ENCODE data around the gene NUP54.

NUP54 gene

DNA sequence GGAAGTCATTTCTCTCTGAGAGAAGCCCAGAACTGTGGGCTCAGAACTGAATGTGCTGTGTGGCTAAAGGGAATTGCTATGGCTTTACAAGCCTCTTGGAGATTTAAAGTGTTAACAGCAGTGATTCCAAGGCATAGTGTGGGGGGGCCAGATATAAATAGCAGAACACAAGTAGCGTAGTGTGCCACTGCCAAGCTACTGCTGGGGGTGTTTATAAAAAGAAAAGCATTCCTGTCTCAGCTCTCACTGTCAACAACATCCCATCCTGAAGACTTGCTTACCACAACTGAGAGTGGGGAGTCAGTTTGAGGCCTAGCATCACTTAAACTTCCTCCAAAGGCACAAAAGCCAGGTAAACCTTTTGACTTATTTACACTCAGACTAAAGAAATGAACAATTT is 73.7 kb downstream of the NUP54 start, which contains the start of gene ART3:
Gene ART3 (plus strand): TSS at position 242 of the 400 bp plus-strand sequence. CDS start 1,181 bp downstream, outside the sequence.
- no peak within 1 kb of the TSS for H3K4me3 ChIP-seq (ENCODE audit: low read depth, low read length)
- no peaks in the 10 kb centered on the region for H3K79me2 ChIP-seq (ENCODE audit: control insufficient read depth, insufficient read depth, low read length, unreplicated experiment)
- no peaks in the 10 kb centered on the region for H3K4me1 ChIP-seq (ENCODE audit: control insufficient read depth, insufficient read depth, low read length, unreplicated experiment)
- no peaks in the 10 kb centered on the region for H3K36me3 ChIP-seq (ENCODE audit: insufficient read depth, low read length)
- no peaks in the 10 kb centered on the region for H3K27me3 ChIP-seq (ENCODE audit: insufficient read depth, low read length)
- no peak within 1 kb of the TSS for H3K27ac ChIP-seq (ENCODE audit: low read depth, low read length)
- H2AFZ ChIP-seq (ENCODE audit: low read length, unreplicated experiment) = no peak within 1 kb of the TSS

DNA sequence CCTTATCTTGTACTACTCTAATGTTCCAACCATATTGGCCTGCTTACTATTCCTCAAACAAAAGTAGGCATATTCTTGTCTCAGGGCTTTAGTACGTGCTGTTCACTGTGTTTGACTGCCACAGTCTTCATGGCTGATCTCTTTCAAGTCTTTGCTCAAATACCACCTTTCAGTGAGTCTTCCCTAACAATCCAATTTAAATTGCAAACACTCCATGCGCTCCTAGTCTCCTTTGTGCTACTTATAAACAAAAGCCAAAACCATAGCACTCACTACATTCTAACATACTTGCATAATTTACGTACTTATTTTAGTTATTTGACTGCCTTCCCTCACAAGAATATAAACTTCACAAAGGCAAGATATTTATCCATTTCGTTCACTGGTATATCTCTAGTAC is 75.4 kb downstream of the NUP54 start:
- no peaks in the 10 kb centered on the region for H3K36me3 ChIP-seq (ENCODE audit: insufficient read depth, low read length)
- no peak overlapping the region for H3K27ac ChIP-seq (ENCODE audit: low read depth, low read length)
- H3K27me3 ChIP-seq (ENCODE audit: insufficient read depth, low read length) = no peaks in the 10 kb centered on the region
- no peaks in the 10 kb centered on the region for H3K79me2 ChIP-seq (ENCODE audit: control insufficient read depth, insufficient read depth, low read length, unreplicated experiment)
- no peak overlapping the region for H3K4me3 ChIP-seq (ENCODE audit: low read depth, low read length)
- no peak overlapping the region for H2AFZ ChIP-seq (ENCODE audit: low read length, unreplicated experiment)
- H3K4me1 ChIP-seq (ENCODE audit: control insufficient read depth, insufficient read depth, low read length, unreplicated experiment) = no peaks in the 10 kb centered on the region

DNA sequence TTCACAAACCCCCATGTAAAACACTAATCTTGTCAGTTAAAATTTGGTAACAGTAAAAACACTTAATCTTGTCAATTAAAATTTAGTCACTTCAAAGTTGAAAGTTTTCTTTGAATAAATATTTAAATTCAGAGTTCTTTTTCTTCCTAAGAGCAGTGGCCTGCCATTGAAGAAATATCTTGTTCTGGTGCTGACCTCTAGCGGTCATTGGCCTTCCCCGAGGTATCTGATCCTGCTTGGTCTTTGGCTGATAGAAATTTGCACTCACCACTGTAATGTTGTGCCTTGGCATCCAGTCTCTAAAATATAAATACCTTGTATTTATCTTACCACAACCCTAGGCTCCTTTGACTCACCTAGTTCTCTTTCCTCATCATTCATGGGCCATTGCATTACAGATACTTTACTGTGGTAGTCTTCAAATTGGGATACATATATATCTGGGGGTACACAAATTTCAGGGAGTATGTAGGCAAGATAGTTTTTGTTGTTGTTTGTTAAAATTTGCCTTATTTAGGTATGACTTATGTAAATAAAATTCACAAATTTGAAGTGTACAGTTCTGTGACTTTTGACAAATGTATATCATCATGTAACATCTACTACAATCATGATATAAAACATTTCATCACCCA is 80.4 kb downstream of the NUP54 start:
- Histone ChIP-seq H3K79me2 (ENCODE audit: control insufficient read depth, insufficient read depth, low read length, unreplicated experiment) (no peaks in the 10 kb centered on the region), H3K27me3 (ENCODE audit: insufficient read depth, low read length) (no peaks in the 10 kb centered on the region), H3K4me3 (ENCODE audit: low read depth, low read length) (no peak overlapping the region), H3K36me3 (ENCODE audit: insufficient read depth, low read length) (no peaks in the 10 kb centered on the region), H2AFZ (ENCODE audit: low read length, unreplicated experiment) (no peak overlapping the region), H3K27ac (ENCODE audit: low read depth, low read length) (no peak overlapping the region), H3K4me1 (ENCODE audit: control insufficient read depth, insufficient read depth, low read length, unreplicated experiment) (no peaks in the 10 kb centered on the region)

DNA sequence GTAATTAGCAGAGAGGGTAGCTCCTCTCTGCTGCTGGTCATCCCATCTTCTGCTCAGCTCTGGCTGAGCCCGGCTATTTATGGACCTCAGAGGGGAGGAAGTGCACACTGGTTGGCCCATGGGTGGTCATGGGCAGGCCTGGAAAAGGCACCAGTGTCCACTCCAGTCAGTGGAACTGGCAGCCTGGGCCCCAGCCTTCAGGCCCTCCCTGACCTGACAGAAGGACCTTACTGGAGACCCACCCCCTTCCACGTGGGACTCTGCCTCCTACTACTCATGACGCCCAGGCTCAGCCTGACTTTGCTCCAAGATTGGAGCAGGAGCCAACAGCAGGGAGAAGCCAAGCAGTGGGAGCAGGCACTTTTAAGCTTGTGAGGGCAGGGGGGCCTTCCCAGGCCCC is 81.7 kb downstream of the NUP54 start:
- Histone ChIP-seq H3K4me3 (ENCODE audit: low read depth, low read length) (no peak overlapping the region), H3K36me3 (ENCODE audit: insufficient read depth, low read length) (no peaks in the 10 kb centered on the region), H3K79me2 (ENCODE audit: control insufficient read depth, insufficient read depth, low read length, unreplicated experiment) (no peaks in the 10 kb centered on the region), H3K27me3 (ENCODE audit: insufficient read depth, low read length) (no peaks in the 10 kb centered on the region), H3K4me1 (ENCODE audit: control insufficient read depth, insufficient read depth, low read length, unreplicated experiment) (no peaks in the 10 kb centered on the region), H3K27ac (ENCODE audit: low read depth, low read length) (no peak overlapping the region), H2AFZ (ENCODE audit: low read length, unreplicated experiment) (no peak overlapping the region)
